Activated B cell treated with CpG ODN at 0.5 μM for 24 hours (primary cell): ENCODE results near the gene CACNG4. TPM values are rescaled to one million over a fixed set of nuclear protein-coding genes. Genes with fewer than 3 reads are reported as not detected.

Source experiments
- ATAC-seq: fragments of 200-7000 bp; cut with Tn5 transposase; one replicate; pipeline ENCODE4 v1.10.0; 2021; ENCODE audit warnings: low read depth, mild to moderate bottlenecking, moderate library complexity
- CTCF ChIA-PET: fragments of 350-600 bp; sonication (Branson Sonifier 250); formaldehyde crosslinking; loops from one replicate; lab custom pipeline; 2021; ENCODE audit warnings: antibody characterized with exemption; lab: Charles Lee
- POLR2A ChIA-PET: fragments of 350-600 bp; sonication (Branson Sonifier 250); formaldehyde crosslinking; loops from one replicate; lab custom pipeline; 2021; ENCODE audit warnings: antibody characterized with exemption; lab: Charles Lee
- DNase-seq: peaks from one replicate; pipeline ENCODE4 v3.0.0; 2022
- H3K27ac Mint-ChIP-seq: one replicate; pipeline ENCODE4 v1.8.0; 2020; ENCODE audit warnings: mixed read lengths
- H3K27me3 Mint-ChIP-seq: one replicate; pipeline ENCODE4 v1.8.0; 2021; ENCODE audit warnings: mixed read lengths
- H3K36me3 Mint-ChIP-seq: one replicate; pipeline ENCODE4 v1.8.0; 2021; ENCODE audit warnings: low read depth, mixed read lengths
- H3K4me1 Mint-ChIP-seq: one replicate; pipeline ENCODE4 v1.8.0; 2021; ENCODE audit warnings: mixed read lengths
- H3K4me3 Mint-ChIP-seq: one replicate; pipeline ENCODE4 v1.8.0; 2020; ENCODE audit warnings: mild to moderate bottlenecking, mixed read lengths
- H3K9me3 Mint-ChIP-seq: one replicate; pipeline ENCODE4 v1.8.0; 2020; ENCODE audit warnings: mixed read lengths
- CTCF ChIP-seq: fragments of 200-600 bp; IDR thresholded peaks from one replicate; pipeline ENCODE4 v1.8.0; 2022; ENCODE audit warnings: antibody characterized with exemption, mild to moderate bottlenecking
- intact Hi-C: fragments of 100-400 bp; cut with micrococcal nuclease; formaldehyde crosslinking; loops from one replicate; pipeline ENCODE4 v1.15.1; 2024
- total RNA-seq: library from RNA; stranded (reverse); gene quantifications from 2 replicates; pipeline ENCODE4 v1.2.3, GENCODE V29; 2022

Gene CACNG4
- total RNA-seq, 1 donor from 2014 or later = not detected

DNA sequence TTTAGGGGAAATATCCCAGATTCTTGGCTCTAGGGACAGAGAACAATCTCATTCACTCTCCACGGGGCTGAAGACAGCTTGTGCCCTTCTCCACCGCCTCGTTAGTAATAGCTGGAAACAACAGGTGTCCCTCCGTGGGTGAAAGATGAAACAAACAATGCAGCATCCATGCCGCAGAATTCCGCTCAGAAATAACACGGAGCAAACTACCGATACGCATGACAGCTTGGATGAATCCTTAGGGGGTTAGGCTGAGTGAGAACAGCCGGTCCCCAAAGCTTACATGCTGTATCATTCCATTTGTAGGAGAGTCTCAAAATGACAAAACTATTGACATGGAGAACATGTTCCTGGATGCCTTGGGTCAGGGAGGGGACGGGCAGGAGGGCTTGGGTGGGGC, 50.5 kb downstream of the CACNG4 start:
- Mint-ChIP-seq H3K9me3 (no peaks in the 10 kb centered on the region), H3K36me3 (no peaks in the 10 kb centered on the region), H3K27me3 (peaks cover 4% of the 10 kb centered on the region), H3K27ac (no peak overlapping the region), H3K4me3 (no peak overlapping the region), H3K4me1 (no peaks in the 10 kb centered on the region)
- ATAC-seq (no peak), DNase-seq (no peak)
- TF ChIP-seq CTCF = no peak
- POLR2A ChIA-PET = no interaction called here
- CTCF ChIA-PET = no interaction called here
- intact Hi-C loops = no loop called here

GRCh38 chr17:67016039-67016762, 51.7 kb downstream of the CACNG4 start:
- no peaks in the 10 kb centered on the region for H3K4me1 Mint-ChIP-seq
- POLR2A ChIA-PET = no interaction called here
- H3K27ac Mint-ChIP-seq = no peak overlapping the region
- CTCF ChIA-PET = no interaction called here
- TF ChIP-seq CTCF = no peak
- ATAC-seq (no peak), DNase-seq (no peak)
- peaks cover 4% of the 10 kb centered on the region for H3K27me3 Mint-ChIP-seq
- H3K4me3 Mint-ChIP-seq = no peak overlapping the region
- no peaks in the 10 kb centered on the region for H3K36me3 Mint-ChIP-seq
- intact Hi-C loops = no loop called here
- no peaks in the 10 kb centered on the region for H3K9me3 Mint-ChIP-seq

DNA sequence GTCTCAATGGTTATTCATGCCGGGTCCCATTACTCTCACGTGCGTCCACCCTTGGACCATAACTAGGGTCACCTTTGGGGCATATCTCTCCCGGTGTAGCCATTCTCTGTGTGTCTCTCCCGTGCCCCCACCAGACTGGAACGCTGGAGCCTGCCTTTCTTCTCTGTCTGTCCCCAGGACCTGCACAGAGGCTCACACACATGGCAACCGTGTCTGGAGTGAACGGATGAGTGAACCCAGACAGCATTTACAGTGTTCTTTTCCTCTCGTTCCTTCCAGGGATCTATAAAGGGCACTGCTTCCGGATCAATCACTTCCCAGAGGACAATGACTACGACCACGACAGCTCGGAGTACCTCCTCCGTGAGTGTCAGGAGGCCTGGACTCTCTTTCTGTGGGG, 53.4 kb downstream of the CACNG4 start:
- TF ChIP-seq CTCF = no peak
- Mint-ChIP-seq H3K4me3 (no peak overlapping the region), H3K4me1 (no peaks in the 10 kb centered on the region), H3K27me3 (peaks cover 4% of the 10 kb centered on the region), H3K9me3 (no peaks in the 10 kb centered on the region), H3K36me3 (no peaks in the 10 kb centered on the region), H3K27ac (no peak overlapping the region)
- CTCF ChIA-PET = no interaction called here
- ATAC-seq (no peak), DNase-seq (no peak)
- POLR2A ChIA-PET = no interaction called here
- intact Hi-C loops = no loop called here

GRCh38 chr17:67018471-67019434, 54.2 kb downstream of the CACNG4 start:
- no peaks in the 10 kb centered on the region for H3K4me1 Mint-ChIP-seq
- intact Hi-C loops = no loop called here
- no peak overlapping the region for H3K27ac Mint-ChIP-seq
- ATAC-seq = no peak
- no peak for TF ChIP-seq CTCF
- no peaks in the 10 kb centered on the region for H3K9me3 Mint-ChIP-seq
- no peak for DNase-seq
- peaks cover 4% of the 10 kb centered on the region for H3K27me3 Mint-ChIP-seq
- ChIA-PET CTCF (no interaction called here), POLR2A (no interaction called here)
- no peaks in the 10 kb centered on the region for H3K36me3 Mint-ChIP-seq
- H3K4me3 Mint-ChIP-seq = no peak overlapping the region

- no peak overlapping the region for H3K27ac Mint-ChIP-seq
- H3K27me3 Mint-ChIP-seq = peaks cover 6% of the 10 kb centered on the region
- ChIA-PET CTCF (no interaction called here), POLR2A (no interaction called here)
- no peaks in the 10 kb centered on the region for H3K36me3 Mint-ChIP-seq
- no peak overlapping the region for H3K4me3 Mint-ChIP-seq
- TF ChIP-seq CTCF = no peak
- ATAC-seq = no peak
- no peaks in the 10 kb centered on the region for H3K4me1 Mint-ChIP-seq
- H3K9me3 Mint-ChIP-seq = no peaks in the 10 kb centered on the region
- DNase-seq = no peak
- intact Hi-C loops = no loop called here
Observed at GRCh38 chr17:67019809-67020208, 55.3 kb downstream of the CACNG4 start.
